Neural crest cell (in vitro differentiated cells): Measurements from ENCODE around the gene PLXNB3. TPM values are rescaled to one million over a fixed set of nuclear protein-coding genes. Genes with fewer than 3 reads are reported as not detected.

Experiments
- DNase-seq: peaks from one replicate; pipeline ENCODE4 v3.0.0; 2021; ENCODE audit warnings: low read depth, mixed read lengths, low spot score
- H3K27ac Mint-ChIP-seq: one replicate; pipeline ENCODE4 v1.8.0; 2021; ENCODE audit warnings: mild to moderate bottlenecking, mixed read lengths; ENCODE audit not compliant: unreplicated experiment
- H3K27me3 Mint-ChIP-seq: 2 replicates; pipeline ENCODE4 v1.8.0; 2021; ENCODE audit warnings: low read depth, mild to moderate bottlenecking, mixed read lengths
- H3K36me3 Mint-ChIP-seq: 2 replicates; pipeline ENCODE4 v1.8.0; 2021; ENCODE audit warnings: low read depth, mild to moderate bottlenecking, mixed read lengths
- H3K4me1 Mint-ChIP-seq: 2 replicates; pipeline ENCODE4 v1.8.0; 2021; ENCODE audit warnings: mixed read lengths
- H3K4me3 Mint-ChIP-seq: one replicate; pipeline ENCODE4 v1.8.0; 2021; ENCODE audit warnings: mild to moderate bottlenecking, mixed read lengths
- H3K9me3 Mint-ChIP-seq: 2 replicates; pipeline ENCODE4 v1.8.0; 2021; ENCODE audit warnings: mixed read lengths
- CTCF ChIP-seq: fragments of 200-600 bp; sonication (generic); conservative IDR thresholded peaks from 2 replicates; pipeline ENCODE4 v1.5.0; 2021; ENCODE audit warnings: antibody characterized with exemption, mild to moderate bottlenecking
- total RNA-seq: library from RNA; stranded (reverse); gene quantifications from 2 replicates; pipeline ENCODE4 v1.2.1, GENCODE V29; 2021

The PLXNB3 gene
- total RNA-seq, 1 donor from 2014 or later, result 15.7 TPM

GRCh38 chrX:153781428-153782047 lies 17.5 kb downstream of the PLXNB3 start:
- H3K27me3 Mint-ChIP-seq, result no peaks in the 10 kb centered on the region
- no peaks in the 10 kb centered on the region for H3K9me3 Mint-ChIP-seq
- peaks cover 8% of the 10 kb centered on the region for H3K4me1 Mint-ChIP-seq
- no peak for TF ChIP-seq CTCF
- no peak overlapping the region for H3K4me3 Mint-ChIP-seq
- H3K36me3 Mint-ChIP-seq, result no peaks in the 10 kb centered on the region
- no peak overlapping the region for H3K27ac Mint-ChIP-seq
- no peak for DNase-seq

- Mint-ChIP-seq H3K4me3 (no peak overlapping the region), H3K9me3 (no peaks in the 10 kb centered on the region), H3K27ac (no peak overlapping the region), H3K36me3 (no peaks in the 10 kb centered on the region), H3K27me3 (no peaks in the 10 kb centered on the region), H3K4me1 (peaks cover 8% of the 10 kb centered on the region)
- no peak for TF ChIP-seq CTCF
- DNase-seq, result no peak
These were observed 18.3 kb downstream of the PLXNB3 start for GRCh38 chrX:153782313-153782712.

GRCh38 chrX:153782871-153783270 lies 18.8 kb downstream of the PLXNB3 start:
- Mint-ChIP-seq H3K36me3 (peaks cover 2% of the 10 kb centered on the region), H3K9me3 (no peaks in the 10 kb centered on the region), H3K27ac (no peak overlapping the region), H3K27me3 (no peaks in the 10 kb centered on the region), H3K4me3 (no peak overlapping the region), H3K4me1 (peaks cover 8% of the 10 kb centered on the region)
- no peak for TF ChIP-seq CTCF
- no peak for DNase-seq

- no peaks in the 10 kb centered on the region for H3K27me3 Mint-ChIP-seq
- no peaks in the 10 kb centered on the region for H3K9me3 Mint-ChIP-seq
- H3K4me1 Mint-ChIP-seq, result peaks cover 8% of the 10 kb centered on the region
- H3K36me3 Mint-ChIP-seq, result peaks cover 2% of the 10 kb centered on the region
- H3K4me3 Mint-ChIP-seq, result no peak overlapping the region
- no peak for DNase-seq
- no peak for TF ChIP-seq CTCF
- no peak overlapping the region for H3K27ac Mint-ChIP-seq
These were observed 19.4 kb downstream of the PLXNB3 start for GRCh38 chrX:153783378-153784013.

GRCh38 chrX:153784325-153784967 lies 20.4 kb downstream of the PLXNB3 start:
- no peaks in the 10 kb centered on the region for H3K27me3 Mint-ChIP-seq
- H3K27ac Mint-ChIP-seq, result no peak overlapping the region
- no peak overlapping the region for H3K4me3 Mint-ChIP-seq
- DNase-seq, result no peak
- no peaks in the 10 kb centered on the region for H3K9me3 Mint-ChIP-seq
- peaks cover 2% of the 10 kb centered on the region for H3K36me3 Mint-ChIP-seq
- no peak for TF ChIP-seq CTCF
- H3K4me1 Mint-ChIP-seq, result peaks cover 8% of the 10 kb centered on the region
